K562 (cell line): Measurements from ENCODE around the gene DR1. TPM values are rescaled to one million over a fixed set of nuclear protein-coding genes. Genes with fewer than 3 reads are reported as not detected.
A peak's percentile ranks its signal among the peaks of the same experiment; 100 is the strongest.

ENCODE experiments used
- ATAC-seq: fragments of 200-7000 bp; cut with Tn5 transposase; 3 replicates; pipeline ENCODE4 v1.9.1; 2020; ENCODE audit warnings: moderate library complexity
- BruUV-seq: library from RNA; stranded (reverse); fragments of 400-500 nt; replicated peaks from 2 replicates; lab custom pipeline; 2021; lab: Mats Ljungman, UMichigan
- CTCF ChIA-PET: fragments of 300-600 bp; formaldehyde crosslinking; extraction: SDS; loops from one replicate; lab custom pipeline; 2021; ENCODE audit warnings: low intra/inter-chr PET ratio; lab: Yijun Ruan, JAX
- POLR2A ChIA-PET: fragments of 300-600, 350-650 bp; sonication (Branson Sonifier 250); formaldehyde crosslinking; extraction: SDS; loops from one replicate; lab custom pipeline; 2021; ENCODE audit warnings: antibody characterized with exemption, inconsistent platforms; lab: Yijun Ruan, JAX
- DNase-seq, 4 experiments: peaks; one replicate each; pipeline versions ENCODE4 v3.0.0 to v3.0.0-alpha.2; 2011 to 2018; ENCODE audit warnings: low spot score in 3 of 4, mixed read lengths in 3 of 4; ENCODE audit errors: extremely low read depth in 1 of 4
- FAIRE-seq: peaks from 2 replicates; lab custom pipeline; 2011; peaks lifted over from hg19 to GRCh38; lab: Jason Lieb, UNC
- H2AFZ ChIP-seq: 2 replicates; pipeline ENCODE4 v1.6.0; 2011; ENCODE audit warnings: low read depth, low read length, control low read depth, inconsistent platforms
- H3K27ac ChIP-seq: fragments of 200-600 bp; 3 replicates; pipeline ENCODE4 v1.8.0; 2011; ENCODE audit warnings: low read depth, mild to moderate bottlenecking, control low read depth, inconsistent platforms, low read length, moderate library complexity, mixed read lengths; ENCODE audit errors: extremely low read depth
- H3K27me3 ChIP-seq, 2 experiments: fragments of 300-600 bp in 1 of 2; 2 replicates in 1 of 2; 3 replicates in 1 of 2; pipeline versions ENCODE4 v1.6.0 to v1.8.0; 2011; ENCODE audit warnings: inconsistent platforms in 2 of 2, low read length in 2 of 2, mild to moderate bottlenecking in 1 of 2, mixed read lengths in 1 of 2, moderate library complexity in 1 of 2; ENCODE audit not compliant: control insufficient read depth in 2 of 2, insufficient read depth in 2 of 2
- H3K36me3 ChIP-seq: fragments of 300-600 bp; 3 replicates; pipeline ENCODE4 v1.8.0; 2011; ENCODE audit warnings: mild to moderate bottlenecking, low read length, inconsistent platforms; ENCODE audit not compliant: control insufficient read depth, insufficient read depth
- H3K4me1 ChIP-seq, 2 experiments: fragments of 200-600 bp in 1 of 2; replicated peaks in 1 of 2; 2 replicates in 1 of 2; 3 replicates in 1 of 2; pipeline versions ENCODE4 v1.5.1 to v1.8.0; 2011; ENCODE audit warnings: inconsistent platforms in 2 of 2, low read length in 2 of 2, mild to moderate bottlenecking in 1 of 2, mixed read lengths in 1 of 2, moderate library complexity in 1 of 2; ENCODE audit not compliant: control insufficient read depth in 2 of 2, insufficient read depth in 2 of 2
- H3K4me2 ChIP-seq: 2 replicates; pipeline ENCODE4 v1.6.1; 2011; ENCODE audit warnings: low read length, control low read depth, inconsistent platforms, mixed read lengths; ENCODE audit not compliant: insufficient read depth
- H3K4me3 ChIP-seq: fragments of 200-600 bp; sonication (generic), shearing (Covaris generic); 2 replicates; pipeline ENCODE4 v1.5.1; 2016; ENCODE audit warnings: control low read depth, inconsistent platforms
- H3K79me2 ChIP-seq: fragments of 200-600 bp; 3 replicates; pipeline ENCODE4 v1.8.0; 2011; ENCODE audit warnings: low read length, inconsistent platforms; ENCODE audit not compliant: control insufficient read depth, insufficient read depth
- H3K9ac ChIP-seq, 2 experiments: 2 replicates each; pipeline versions ENCODE4 v1.6.0 to v1.6.1; 2011; ENCODE audit warnings: low read depth in 2 of 2, low read length in 2 of 2, control low read depth in 1 of 2, inconsistent platforms in 1 of 2, mild to moderate bottlenecking in 1 of 2, mixed read lengths in 1 of 2; ENCODE audit not compliant: insufficient read depth in 1 of 2
- H3K9me1 ChIP-seq: one replicate; pipeline ENCODE4 v1.6.0; 2011; ENCODE audit warnings: inconsistent platforms, mild to moderate bottlenecking, low read length, moderate library complexity; ENCODE audit not compliant: control insufficient read depth, insufficient read depth
- H3K9me3 ChIP-seq: replicated peaks from 2 replicates; pipeline ENCODE4 v1.5.1; 2011; ENCODE audit warnings: low read depth, low read length, inconsistent platforms; ENCODE audit not compliant: control insufficient read depth, insufficient read depth
- H4K20me1 ChIP-seq: replicated peaks from 2 replicates; pipeline ENCODE4 v1.6.1; 2011; ENCODE audit warnings: low read length, inconsistent platforms, mixed read lengths; ENCODE audit not compliant: control insufficient read depth, insufficient read depth
- AFF4 ChIP-seq: sonication (generic); formaldehyde crosslinking; IDR thresholded peaks from 2 replicates; pipeline ENCODE4 v1.8.0; 2023; ENCODE audit warnings: mild to moderate bottlenecking, missing genetic modification reagents
- CHD4 ChIP-seq: fragments of 200-600 bp; sonication (generic); IDR thresholded peaks from 3 replicates; pipeline ENCODE4 v1.6.1; 2012; ENCODE audit warnings: low read depth, mild to moderate bottlenecking, mixed read lengths, low read length, inconsistent platforms; ENCODE audit not compliant: insufficient read depth, insufficient replicate concordance, poor library complexity, severe bottlenecking
- FOSL1 ChIP-seq: fragments of 200-800 bp; sonication (Bioruptor generic); conservative IDR thresholded peaks from 2 replicates; pipeline ENCODE4 v1.6.1; 2016; ENCODE audit warnings: missing genetic modification characterization, missing compliant biosample characterization
- GTF2A2 ChIP-seq: IDR thresholded peaks from 2 replicates; pipeline ENCODE4 v1.6.1; 2016; ENCODE audit warnings: mild to moderate bottlenecking, missing genetic modification characterization, missing compliant biosample characterization
- HCFC1 ChIP-seq: IDR thresholded peaks from 2 replicates; pipeline ENCODE4 v1.6.1; 2012; ENCODE audit warnings: low read depth, low read length, improper control_type of control experiment
- HDAC8 ChIP-seq: fragments of 450-650 bp; IDR thresholded peaks from 2 replicates; pipeline ENCODE4 v1.6.1; 2016; ENCODE audit warnings: mild to moderate bottlenecking, missing genetic modification characterization, moderate library complexity, missing compliant biosample characterization
- HMBOX1 ChIP-seq: sonication (generic); IDR thresholded peaks from 2 replicates; pipeline ENCODE4 v1.6.1; 2016
- HOXB6 ChIP-seq: fragments of 250-450 bp; sonication (Bioruptor Pico); IDR thresholded peaks from 2 replicates; pipeline ENCODE4 v1.5.1; 2022; ENCODE audit warnings: mild to moderate bottlenecking, borderline replicate concordance
- MNT ChIP-seq, 2 experiments: fragments of 450-650 bp; conservative IDR thresholded peaks; 2 replicates each; pipeline ENCODE4 v1.6.1; 2017; ENCODE audit warnings: mild to moderate bottlenecking in 2 of 2, moderate library complexity in 2 of 2
- RBM15 ChIP-seq: fragments of 200-400 bp; formaldehyde crosslinking; IDR thresholded peaks from 2 replicates; pipeline ENCODE4 v1.6.1; 2018; ENCODE audit warnings: mild to moderate bottlenecking, low read length, moderate library complexity; ENCODE audit not compliant: insufficient read depth
- SMARCE1 ChIP-seq: fragments of 450-650 bp; IDR thresholded peaks from 2 replicates; pipeline ENCODE4 v1.7.1; 2016; ENCODE audit warnings: mild to moderate bottlenecking
- ZC3H4 ChIP-seq: sonication (generic); formaldehyde crosslinking; IDR thresholded peaks from 2 replicates; pipeline ENCODE4 v1.9.0; 2021; ENCODE audit warnings: missing genetic modification reagents, borderline replicate concordance
- ZNF217 ChIP-seq: sonication (generic); formaldehyde crosslinking; IDR thresholded peaks from 2 replicates; pipeline ENCODE4 v1.8.0; 2022; ENCODE audit warnings: mild to moderate bottlenecking, missing genetic modification reagents
- ZNF277 ChIP-seq: fragments of 250-450 bp; sonication (Bioruptor Pico); IDR thresholded peaks from 2 replicates; pipeline ENCODE4 v1.8.0; 2022; ENCODE audit warnings: inconsistent platforms, mild to moderate bottlenecking, moderate library complexity, borderline replicate concordance
- WGBS: fragments of 100-300 bp; shearing (Covaris generic); methylation state at CpG from one replicate; pipeline ENCODE4 v1.1.6; 2016; ENCODE audit warnings: low coverage, mixed read lengths; ENCODE audit not compliant: insufficient coverage; ENCODE audit errors: missing lambda C conversion rate; 5-methylcytosine and 5-hydroxymethylcytosine counted together
- in situ Hi-C: fragments of 300-500 bp; cut with MboI; formaldehyde crosslinking; loops from 4 replicates; pipeline ENCODE4 v1.15.0; 2018; ENCODE audit warnings: inconsistent platforms, mixed read lengths
- intact Hi-C: fragments of 100-400 bp; cut with micrococcal nuclease; formaldehyde crosslinking; loops from 2 replicates; pipeline ENCODE4 v1.14.2; 2022
- polyA plus RNA-seq, 8 experiments: library from polyadenylated mRNA; depleted of rRNA in 4 of 8; stranded (reverse) in 5 of 8; unstranded in 3 of 8; fragments of >200 nt; fragmentation: Nextera tagmentation in 2 of 8; fragmentation: Illumina TruSeq in 1 of 8; extraction: Ambion mirVana in 2 of 8; extraction: Trizol in 1 of 8; gene quantifications; 2 replicates each; pipeline versions ENCODE4 v1.2.1 to v1.2.3, GENCODE V29; 2011 to 2014; ENCODE audit warnings: inconsistent platforms in 1 of 8, missing spikeins in 1 of 8
- total RNA-seq, 7 experiments: library from RNA; depleted of rRNA in 6 of 7; stranded (reverse); fragments of >200 nt in 6 of 7; fragmentation: Illumina TruSeq in 2 of 7; extraction: Trizol in 2 of 7; gene quantifications; 2 replicates each; pipeline versions ENCODE4 v1.2.1 to v1.2.3, GENCODE V29; 2011 to 2021; ENCODE audit warnings: low replicate concordance in 1 of 7

The DR1 gene
- total and polyA plus RNA-seq, 9 of the 15 experiments (the other 6 are each of a cell fraction or from before 2014, with no cell fraction given) = 8.1 to 78.8 (median 46.3) TPM

GRCh38 chr1:93347334-93347899 is 1.7 kb downstream of the DR1 start:
- H2AFZ ChIP-seq = no peak overlapping the region
- in situ Hi-C loops = no loop called here
- H3K9me3 ChIP-seq = no peaks in the 10 kb centered on the region
- H3K4me1 ChIP-seq = peaks cover under 1 to 4% of the 10 kb centered on the region in 2 experiments; a peak in 4 of 5 replicates
- WGBS = 0% methylated on average over 12 of the region's 12 CpGs
- BruUV-seq = no TSS peak
- no peak for FAIRE-seq
- no peaks in the 10 kb centered on the region for H3K27me3 ChIP-seq
- peak overlapping the region in 1 of 2 experiments; percentile 100; a peak in 2 of 4 replicates for H3K9ac ChIP-seq
- peak overlapping the region; percentile 91 for H3K4me3 ChIP-seq
- H3K36me3 ChIP-seq = peaks cover 22% of the 10 kb centered on the region
- peaks cover 10% of the 10 kb centered on the region; the same call in 1 of the 2 replicates for H4K20me1 ChIP-seq
- peak overlapping the region; percentile 99 for H3K27ac ChIP-seq
- ATAC-seq = no peak
- POLR2A ChIA-PET = no interaction called here
- DNase-seq = no peak
- H3K9me1 ChIP-seq = no peaks in the 10 kb centered on the region
- CTCF ChIA-PET = no interaction called here
- intact Hi-C loops = loop anchor here (5.0 kb wide), 3 partner anchors 45 to 265 kb away; no protein-coding TSS in a partner anchor
- H3K79me2 ChIP-seq = peaks cover 94% of the 10 kb centered on the region
- peak overlapping the region; percentile 93 for H3K4me2 ChIP-seq
- TF ChIP-seq HCFC1 (no peak), GTF2A2 (tag) (no peak), HOXB6 (CRISPR knock-in tag) (no peak), ZC3H4 (CRISPR knock-in tag) (no peak), ZNF277 (CRISPR knock-in tag) (no peak), FOSL1 (tag) (no peak), RBM15 (no peak), MNT (conservative IDR thresholded peaks at IDR 0.05) (0 out of 4 replicates have a peak, but pooled peaks of 1 of the 2 experiments have one; percentile 8), CHD4 (no peak), HDAC8 (tag) (no peak), AFF4 (0 out of 2 replicates have a peak, but pooled peaks have one; percentile 33), ZNF217 (CRISPR knock-in tag) (no peak), SMARCE1 (no peak), HMBOX1 (no peak)
